GM18873 (cell line): ENCODE measurements around the gene BRD9.

ENCODE experiments used
- ATAC-seq: cut with Tn5 transposase; IDR thresholded peaks from one replicate; pipeline ENCODE4 v1.9.1; 2021; ENCODE audit warnings: mild to moderate bottlenecking, moderate library complexity, moderate number of reproducible peaks; ENCODE audit not compliant: unreplicated experiment, low FRiP score

The BRD9 gene

GRCh38 chr5:821504-821903 is 71.1 kb downstream of the BRD9 start:
- no peak for ATAC-seq

- no peak for ATAC-seq
These were observed 72.4 kb downstream of the BRD9 start for GRCh38 chr5:820245-820644.

- ATAC-seq, result no peak
These were observed 73.5 kb downstream of the BRD9 start for GRCh38 chr5:819078-819477.

- no peak for ATAC-seq
These were observed 76.4 kb downstream of the BRD9 start for GRCh38 chr5:816176-816575.

- ATAC-seq, result no peak
These were observed 77.2 kb downstream of the BRD9 start for GRCh38 chr5:815449-815848.
